GM18861 (cell line): ENCODE data around the gene CYP1A1.

Source experiments
- ATAC-seq: cut with Tn5 transposase; IDR thresholded peaks from one replicate; pipeline ENCODE4 v1.9.1; 2021; ENCODE audit not compliant: unreplicated experiment

Gene CYP1A1, protein sequence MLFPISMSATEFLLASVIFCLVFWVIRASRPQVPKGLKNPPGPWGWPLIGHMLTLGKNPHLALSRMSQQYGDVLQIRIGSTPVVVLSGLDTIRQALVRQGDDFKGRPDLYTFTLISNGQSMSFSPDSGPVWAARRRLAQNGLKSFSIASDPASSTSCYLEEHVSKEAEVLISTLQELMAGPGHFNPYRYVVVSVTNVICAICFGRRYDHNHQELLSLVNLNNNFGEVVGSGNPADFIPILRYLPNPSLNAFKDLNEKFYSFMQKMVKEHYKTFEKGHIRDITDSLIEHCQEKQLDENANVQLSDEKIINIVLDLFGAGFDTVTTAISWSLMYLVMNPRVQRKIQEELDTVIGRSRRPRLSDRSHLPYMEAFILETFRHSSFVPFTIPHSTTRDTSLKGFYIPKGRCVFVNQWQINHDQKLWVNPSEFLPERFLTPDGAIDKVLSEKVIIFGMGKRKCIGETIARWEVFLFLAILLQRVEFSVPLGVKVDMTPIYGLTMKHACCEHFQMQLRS

DNA sequence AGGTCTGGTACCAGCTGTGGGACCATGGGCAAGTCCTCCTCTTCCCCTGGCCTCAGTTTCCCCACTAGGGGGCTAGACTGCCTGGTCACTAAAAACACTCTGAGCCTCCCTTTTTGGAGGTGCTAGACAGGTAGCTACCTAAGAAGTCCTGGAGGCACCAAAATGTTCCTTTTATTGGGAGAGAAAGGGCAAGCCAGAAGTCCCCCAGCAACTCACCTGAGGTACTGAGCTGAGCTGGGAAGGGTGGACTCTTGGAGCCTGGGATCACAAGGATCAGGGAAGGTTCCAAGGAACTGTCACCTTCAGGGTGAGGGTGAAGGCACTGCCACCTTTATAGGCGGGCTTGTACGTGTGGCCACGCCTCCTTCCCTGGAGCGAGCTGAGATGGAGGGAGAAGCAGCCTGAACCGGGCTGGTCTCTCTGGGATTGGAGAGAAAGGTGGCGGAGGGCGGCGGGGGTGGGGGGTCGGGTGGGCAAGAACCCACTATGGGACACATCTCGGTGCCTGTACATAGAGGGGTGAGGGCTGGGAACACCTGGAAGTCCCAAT lies at the start of gene CYP1A1:
Gene CYP1A1 (minus strand): TSS at position 304 of the 550 bp plus-strand sequence. CDS start 2,431 bp downstream, outside the sequence.
- no peak for ATAC-seq

- ATAC-seq, result no peak
Observed at GRCh38 chr15:74773731-74774252, 48.5 kb upstream of the CYP1A1 start.

DNA sequence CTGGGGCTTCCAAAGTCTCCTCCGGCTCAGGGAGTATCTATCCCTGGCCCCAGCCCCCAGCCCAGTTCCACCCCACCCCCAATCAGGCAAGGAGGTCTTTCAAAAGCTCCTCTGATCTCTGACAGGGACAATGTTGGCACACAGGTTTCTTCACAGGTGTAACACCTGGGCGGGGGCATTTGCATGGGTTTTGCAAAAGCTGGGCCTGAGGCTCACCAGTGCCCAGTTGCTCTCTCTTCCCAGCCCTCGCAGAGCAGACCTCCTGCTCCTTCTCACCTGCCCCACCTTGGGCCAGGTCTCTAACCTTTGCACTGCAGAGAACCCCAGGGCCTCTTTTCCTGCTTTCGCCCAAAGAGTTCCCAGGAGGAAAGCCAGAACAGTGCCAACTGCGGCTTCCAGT lies 48.0 kb upstream of the CYP1A1 start:
- no peak for ATAC-seq

GRCh38 chr15:74770211-74770903 lies 45.0 kb upstream of the CYP1A1 start:
- ATAC-seq, result no peak

GRCh38 chr15:74769463-74770025 lies 44.2 kb upstream of the CYP1A1 start:
- ATAC-seq, result no peak

DNA sequence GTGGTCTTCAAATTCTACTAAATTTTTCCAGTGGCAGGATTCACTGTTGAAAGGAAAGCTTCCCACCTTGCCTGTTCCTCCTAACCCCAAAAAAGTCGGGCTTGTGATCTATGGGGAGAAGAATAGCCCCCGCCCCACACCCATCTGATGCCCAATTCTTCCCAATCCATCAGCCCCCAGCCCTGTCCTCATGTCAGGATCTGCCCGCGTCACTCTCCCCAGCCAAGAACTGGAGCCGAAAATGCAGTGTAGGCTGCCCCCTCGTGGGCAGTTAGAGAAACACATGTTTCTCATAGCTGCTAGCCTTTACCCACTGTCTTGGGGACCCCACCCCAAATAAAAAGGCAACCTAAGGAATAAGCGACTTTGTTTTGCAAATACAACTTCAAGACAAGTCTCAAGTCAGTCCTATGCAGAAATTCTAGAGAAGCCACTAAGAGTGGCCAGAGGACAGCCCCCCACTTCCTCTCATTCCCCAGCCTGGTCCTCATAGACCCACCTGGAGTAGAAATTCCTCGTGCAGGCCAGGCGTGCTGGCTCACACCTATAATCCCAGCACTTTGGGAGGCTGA lies 43.5 kb upstream of the CYP1A1 start:
- ATAC-seq, result no peak

GRCh38 chr15:74768099-74768770 lies 42.9 kb upstream of the CYP1A1 start:
- ATAC-seq, result no peak

DNA sequence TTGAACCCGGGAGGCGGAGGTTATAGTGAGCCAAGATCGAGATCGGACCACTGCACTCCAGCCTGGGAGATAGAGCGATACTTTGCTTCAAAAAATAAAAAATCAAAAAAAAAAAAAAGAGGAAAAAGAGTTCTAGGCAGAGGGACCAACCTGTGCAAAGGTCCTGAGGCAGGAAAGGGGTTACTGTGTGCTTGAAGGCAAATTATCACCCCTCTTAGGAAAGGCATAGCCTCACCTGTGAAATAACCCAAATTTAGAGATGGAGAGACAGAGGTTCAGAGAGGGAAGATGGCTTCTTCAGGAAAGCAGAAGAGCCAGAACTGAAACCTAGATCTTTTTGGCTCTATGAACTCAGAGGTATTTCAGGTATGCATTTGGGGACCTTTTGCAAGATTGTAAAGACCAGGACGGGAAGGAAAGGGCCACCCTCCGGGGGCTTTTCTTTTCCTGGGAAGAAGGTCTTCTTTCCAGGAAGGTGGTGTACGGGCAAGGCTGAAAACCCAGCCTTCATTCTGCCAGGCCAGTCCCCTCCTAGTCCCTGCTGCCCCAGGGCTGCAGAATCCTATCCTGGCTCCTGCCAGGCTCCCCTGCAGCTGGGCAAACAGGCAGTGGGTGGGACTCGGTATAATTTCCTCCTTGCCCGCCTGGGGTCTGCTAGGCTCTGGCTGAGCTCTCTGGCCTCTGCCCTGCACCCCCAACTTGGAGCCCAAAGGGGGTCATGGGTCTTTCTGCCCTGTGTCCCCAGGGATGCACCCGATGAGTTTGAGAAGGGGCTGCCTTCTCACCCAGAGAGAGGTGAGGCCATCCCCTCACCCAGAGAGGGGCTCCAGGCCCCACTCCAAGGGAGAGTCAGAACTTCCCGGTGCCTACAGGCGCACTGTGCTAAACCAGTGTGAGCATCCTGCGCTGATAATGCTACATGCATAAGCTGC lies 42.1 kb upstream of the CYP1A1 start:
- ATAC-seq, result no peak

GRCh38 chr15:74763416-74763815 lies 38.1 kb upstream of the CYP1A1 start:
- ATAC-seq, result no peak

- no peak for ATAC-seq
Observed at GRCh38 chr15:74762791-74763150, 37.4 kb upstream of the CYP1A1 start.

DNA sequence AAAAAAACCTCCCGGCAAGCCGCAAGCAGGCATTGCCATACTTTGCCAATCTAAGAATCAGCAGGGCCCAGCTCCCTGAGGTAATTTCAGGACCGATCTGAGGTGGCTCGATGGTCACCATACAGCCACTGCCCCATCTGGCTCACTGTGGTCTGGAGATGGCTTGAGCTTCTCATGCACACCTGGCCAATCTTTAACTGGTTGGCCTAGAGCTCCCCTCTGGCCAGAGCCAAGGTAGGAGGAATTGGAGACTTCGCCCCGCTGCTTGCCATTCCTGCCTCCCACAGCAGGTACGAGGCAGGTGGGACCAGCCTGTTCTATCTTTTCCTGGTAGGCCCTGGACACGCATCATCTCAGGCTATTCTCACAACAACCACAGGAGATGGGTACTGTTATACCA lies 33.4 kb upstream of the CYP1A1 start:
- ATAC-seq, result no peak

GRCh38 chr15:74754593-74755215 lies 29.4 kb upstream of the CYP1A1 start:
- ATAC-seq, result no peak

DNA sequence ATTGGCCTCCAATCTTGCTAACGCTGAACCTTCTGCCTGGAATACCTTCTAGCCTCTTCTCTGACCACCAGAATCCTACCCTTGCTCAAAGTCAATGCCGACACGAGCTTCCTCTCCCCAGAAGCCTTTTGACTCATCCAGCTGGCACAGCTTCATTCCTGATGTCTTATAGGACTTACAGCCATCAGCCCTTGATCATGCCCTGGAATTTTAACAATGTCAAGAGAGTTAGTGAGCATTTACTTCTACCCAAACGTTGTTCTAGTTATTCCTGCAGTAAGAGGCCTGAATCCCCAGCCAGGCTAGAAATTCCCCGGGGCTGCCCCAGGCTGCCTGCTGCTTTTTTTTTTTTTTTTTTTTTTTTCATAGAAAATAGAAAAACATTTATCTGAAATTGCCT lies 27.2 kb upstream of the CYP1A1 start:
- ATAC-seq, result no peak

DNA sequence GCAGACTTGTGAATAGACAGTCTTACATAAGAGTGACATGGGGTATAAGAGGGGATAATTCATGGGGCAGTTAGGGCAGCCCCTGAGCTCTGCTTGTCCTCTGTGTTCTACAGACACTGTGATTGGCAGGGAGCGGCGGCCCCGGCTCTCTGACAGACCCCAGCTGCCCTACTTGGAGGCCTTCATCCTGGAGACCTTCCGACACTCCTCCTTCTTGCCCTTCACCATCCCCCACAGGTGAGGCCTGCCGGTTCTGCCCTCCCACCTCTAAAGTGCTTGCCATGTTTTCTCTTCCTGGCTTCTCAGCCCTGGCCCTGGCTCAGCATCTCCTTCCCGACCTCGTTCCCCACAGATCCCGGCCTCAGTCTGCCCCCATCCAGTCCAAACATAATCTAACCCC lies 26.7 kb upstream of the CYP1A1 start:
- no peak for ATAC-seq

DNA sequence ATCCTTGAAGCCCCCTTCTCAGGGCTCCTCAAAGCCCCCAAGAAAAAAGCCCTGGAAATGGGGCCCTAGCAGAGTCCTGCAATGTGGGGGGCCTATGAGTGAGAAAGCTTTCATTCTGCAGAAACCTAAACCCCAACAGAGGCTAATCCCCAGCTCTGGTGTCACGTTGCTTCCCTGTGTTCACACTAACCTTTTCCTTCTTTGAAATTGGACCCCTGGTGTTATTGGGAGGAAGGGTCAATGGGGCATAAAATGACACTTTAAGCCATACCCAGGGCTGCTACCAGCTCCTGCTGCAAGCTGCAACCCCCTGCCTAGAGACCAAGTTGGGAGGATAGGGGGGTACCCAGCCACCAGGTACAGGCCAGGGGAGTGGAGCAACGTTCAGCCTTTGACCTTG lies 25.4 kb upstream of the CYP1A1 start:
- ATAC-seq, result no peak

- no peak for ATAC-seq
Observed at GRCh38 chr15:74749832-74750231, 24.5 kb upstream of the CYP1A1 start.

GRCh38 chr15:74748322-74748946 lies 23.1 kb upstream of the CYP1A1 start, which contains the start of gene CYP1A2:
Gene CYP1A2, plus strand, starts transcription at chr15:74748845. Its CDS starts 894 bp downstream, at chr15:74749739.
- ATAC-seq, result no peak

- no peak for ATAC-seq
Observed at GRCh38 chr15:74746389-74746788, 21.1 kb upstream of the CYP1A1 start.
